ENCODE results near the gene UGT1A5.

UGT1A5 gene

DNA sequence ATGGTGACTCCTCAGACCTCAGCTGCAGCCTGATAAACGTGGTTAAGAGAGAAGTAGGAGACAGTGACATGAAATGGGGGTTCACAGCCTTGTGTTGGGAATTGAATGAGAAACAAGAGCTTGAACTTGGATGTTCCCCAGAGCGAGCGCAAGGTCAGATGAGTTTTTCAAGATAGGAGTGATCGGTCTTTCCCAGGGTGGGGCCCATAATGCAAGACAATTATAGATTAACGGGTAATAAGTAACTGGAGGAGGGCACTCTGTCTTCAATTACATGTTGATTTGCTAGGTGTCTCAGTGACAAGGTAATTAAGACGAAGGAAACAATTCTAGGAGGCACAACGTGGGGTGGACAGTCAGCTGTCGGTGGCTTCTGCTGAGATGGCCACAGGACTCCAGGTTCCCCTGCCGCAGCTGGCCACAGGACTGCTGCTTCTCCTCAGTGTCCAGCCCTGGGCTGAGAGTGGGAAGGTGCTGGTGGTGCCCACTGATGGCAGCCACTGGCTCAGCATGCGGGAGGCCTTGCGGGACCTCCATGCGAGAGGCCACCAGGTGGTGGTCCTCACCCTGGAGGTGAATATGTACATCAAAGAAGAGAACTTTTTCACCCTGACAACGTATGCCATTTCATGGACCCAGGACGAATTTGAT, at the start of gene UGT1A5:
UGT1A5 (plus strand) TSS at position 297 of the 651 bp plus-strand sequence; CDS start at position 382, 85 bp downstream.
- no peak for DNase-seq (ENCODE audit: low read depth in 2 of 2)

DNA sequence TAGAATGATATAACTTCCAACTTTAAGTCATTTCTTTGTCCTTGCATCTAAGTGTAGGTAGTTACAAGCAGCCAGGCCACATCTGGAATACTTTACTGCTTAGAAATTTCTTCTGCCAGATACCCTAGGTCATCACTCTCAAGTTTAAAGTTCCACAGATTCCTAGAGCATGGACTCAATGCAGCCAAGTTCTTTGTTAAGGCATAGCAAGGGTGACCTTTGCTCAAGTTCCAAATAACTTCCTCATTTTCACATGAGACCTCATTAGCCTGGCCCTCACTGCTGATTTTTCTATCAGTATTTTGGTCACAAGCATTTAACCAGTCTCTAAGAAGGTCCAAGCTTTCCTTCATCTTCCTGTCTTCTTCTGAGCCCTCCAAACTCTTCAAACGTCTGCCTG, 48.8 kb upstream of the UGT1A5 start:
- no peak for DNase-seq (ENCODE audit: low read depth in 2 of 2)

DNA sequence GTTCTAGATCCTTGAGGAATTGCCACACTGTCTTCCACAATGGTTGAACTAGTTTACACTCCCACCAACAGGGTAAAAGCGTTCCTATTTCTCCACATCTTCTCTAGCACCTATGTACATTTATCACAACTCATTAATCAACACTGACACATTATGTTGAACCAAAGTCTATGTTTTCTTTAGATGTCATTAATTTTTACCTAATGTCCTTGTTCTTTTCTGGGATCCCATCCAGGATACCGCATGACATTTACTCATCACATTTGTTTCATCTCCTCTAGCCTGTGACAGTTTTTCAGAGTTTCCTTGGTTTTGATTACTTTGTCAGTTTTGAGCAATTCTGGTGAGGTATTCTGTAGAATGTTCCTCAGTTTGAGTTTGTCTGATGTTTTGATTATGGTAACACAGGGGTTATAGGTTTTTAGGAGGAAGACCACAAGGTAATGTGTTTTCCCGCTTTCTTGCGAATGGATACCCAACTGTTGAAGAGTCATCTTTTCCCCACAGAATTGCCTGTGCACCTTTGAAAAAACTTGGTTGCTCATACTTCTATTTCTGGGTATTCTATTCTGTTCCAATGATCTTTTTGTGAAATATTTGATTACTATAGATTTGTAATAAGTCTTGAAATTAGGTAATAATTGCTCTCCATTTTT, 44.0 kb upstream of the UGT1A5 start:
- no peak for DNase-seq (ENCODE audit: low read depth in 2 of 2)

DNA sequence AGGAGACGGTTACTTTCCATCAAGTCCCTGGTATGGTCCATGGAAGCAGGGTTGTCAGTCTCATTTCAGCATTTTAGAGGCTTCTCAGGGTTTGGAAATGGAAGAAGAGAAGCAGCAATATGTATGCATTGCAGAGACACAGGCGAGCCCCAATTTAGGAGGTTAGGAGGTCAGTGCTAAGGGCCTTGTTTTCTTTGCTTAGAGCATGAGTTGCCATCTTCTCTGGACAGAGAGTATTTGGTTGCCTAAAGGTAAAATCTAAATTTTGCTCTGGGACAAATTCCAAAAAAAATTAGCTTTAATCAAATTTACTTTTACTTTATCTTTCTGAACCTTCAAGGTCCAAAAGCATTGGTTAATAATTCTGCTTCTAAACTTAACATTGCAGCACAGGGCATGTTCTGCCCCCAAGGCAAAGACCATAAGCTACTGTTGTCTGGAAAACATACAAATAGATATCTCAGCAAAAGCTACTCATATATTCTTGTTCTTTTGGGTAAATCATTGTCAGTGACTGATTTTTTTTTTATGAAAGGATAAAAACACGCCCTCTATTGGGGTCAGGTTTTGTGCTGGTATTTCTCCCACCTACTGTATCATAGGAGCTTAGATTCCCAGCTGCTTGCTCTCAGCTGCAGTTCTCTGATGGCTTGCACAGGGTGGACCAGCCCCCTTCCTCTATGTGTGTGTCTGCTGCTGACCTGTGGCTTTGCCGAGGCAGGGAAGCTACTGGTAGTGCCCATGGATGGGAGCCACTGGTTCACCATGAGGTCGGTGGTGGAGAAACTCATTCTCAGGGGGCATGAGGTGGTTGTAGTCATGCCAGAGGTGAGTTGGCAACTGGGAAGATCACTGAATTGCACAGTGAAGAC, 41.2 kb upstream of the UGT1A5 start, which contains the start of gene UGT1A9:
UGT1A9 (plus strand) TSS at position 609 of the 872 bp plus-strand sequence; CDS start at position 646, 37 bp downstream.
- no peak for DNase-seq (ENCODE audit: low read depth in 2 of 2)

DNA sequence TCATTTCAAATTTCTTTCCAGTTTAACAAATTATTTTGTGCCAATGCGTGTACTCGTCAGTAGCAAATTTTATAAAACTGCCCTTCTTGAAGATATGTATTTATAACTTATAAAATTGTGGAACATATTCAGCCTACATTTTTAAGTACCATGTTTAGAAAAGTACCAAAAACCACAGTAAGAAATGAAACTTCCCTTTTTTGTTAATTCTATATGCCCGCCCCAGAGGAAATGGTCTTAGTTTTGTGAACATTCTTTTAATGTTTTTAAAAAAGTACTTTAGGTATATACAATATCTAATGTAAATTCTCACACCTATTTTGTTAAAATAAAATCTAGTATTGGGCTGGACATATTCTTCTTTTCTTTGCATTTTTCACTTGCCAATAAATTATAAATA, 39.8 kb upstream of the UGT1A5 start:
- DNase-seq (ENCODE audit: low read depth in 2 of 2), result no peak

DNA sequence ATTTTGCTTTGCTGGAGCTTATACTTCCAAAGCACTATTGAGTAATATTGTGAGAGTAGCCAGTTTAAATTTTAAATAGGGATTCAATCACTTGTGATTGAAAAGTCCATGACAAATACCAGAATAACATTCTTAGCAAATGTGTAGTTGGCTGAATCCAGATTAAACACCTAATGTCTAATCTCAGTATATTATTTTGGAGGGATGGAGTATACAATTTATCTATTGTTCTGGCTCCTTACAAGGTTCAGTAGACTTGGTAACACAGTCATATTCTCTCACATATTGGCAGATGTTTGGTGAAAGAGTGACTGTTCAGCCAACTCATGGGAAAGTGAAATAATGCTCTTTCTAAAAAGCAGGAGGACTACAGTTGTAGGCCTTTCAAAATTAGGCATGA, 38.8 kb upstream of the UGT1A5 start:
- no peak for DNase-seq (ENCODE audit: low read depth in 2 of 2)

DNA sequence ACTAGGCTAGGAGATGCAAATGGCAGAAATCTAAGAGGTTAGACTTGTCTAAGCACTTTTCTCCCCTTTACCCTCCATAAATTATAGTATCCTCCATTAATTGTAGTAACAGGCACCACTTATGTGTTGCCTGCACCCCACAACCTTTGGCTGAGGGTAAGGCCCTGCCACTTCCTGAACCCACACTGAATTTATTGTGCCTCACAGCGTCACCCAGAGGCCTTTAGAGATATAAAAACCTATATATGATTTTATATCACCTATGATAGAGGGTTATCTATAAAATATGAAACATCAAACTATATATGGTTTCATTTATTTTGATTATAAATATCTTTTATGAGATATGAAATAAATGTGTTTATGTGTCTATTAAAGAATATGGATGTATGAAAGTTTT, 38.4 kb upstream of the UGT1A5 start:
- no peak for DNase-seq (ENCODE audit: low read depth in 2 of 2)

DNA sequence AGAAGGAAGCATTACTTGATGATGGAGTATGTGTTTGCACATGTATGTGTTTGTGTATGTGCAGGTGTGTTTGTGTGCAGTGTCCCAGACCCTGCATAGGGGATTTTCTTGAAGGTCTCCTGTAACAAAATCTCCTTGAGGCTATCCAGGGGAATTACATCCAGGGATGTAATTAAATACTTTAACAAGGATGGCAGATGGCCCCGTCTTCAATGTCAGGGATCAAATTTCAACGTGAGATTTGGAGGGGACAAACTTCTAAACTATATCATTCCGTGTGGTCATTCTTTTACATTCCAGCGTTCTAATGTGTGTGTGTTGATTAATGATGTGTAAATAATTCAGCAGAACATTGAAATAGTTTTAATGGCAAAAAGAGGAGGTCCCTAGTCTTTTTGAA, 37.7 kb upstream of the UGT1A5 start:
- no peak for DNase-seq (ENCODE audit: low read depth in 2 of 2)

DNA sequence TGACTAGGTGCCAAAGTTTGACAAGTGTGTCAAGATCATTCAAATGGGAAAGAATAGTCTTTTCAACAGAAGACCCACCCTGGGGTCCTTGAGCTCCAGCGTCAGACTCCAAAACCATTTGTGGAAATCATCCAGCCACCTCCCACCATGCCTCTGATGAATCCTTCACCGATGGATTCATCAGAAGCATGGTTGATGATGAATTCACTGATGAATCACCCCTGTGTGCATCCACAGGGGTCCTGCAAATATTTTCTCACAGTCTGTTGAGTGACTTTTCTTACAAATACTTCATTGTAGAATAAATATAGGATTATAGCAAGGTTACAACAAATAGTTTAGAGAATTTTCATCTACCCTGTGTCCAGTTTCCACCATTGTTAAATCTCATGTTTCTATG, 36.7 kb upstream of the UGT1A5 start:
- DNase-seq (ENCODE audit: low read depth in 2 of 2), result no peak

DNA sequence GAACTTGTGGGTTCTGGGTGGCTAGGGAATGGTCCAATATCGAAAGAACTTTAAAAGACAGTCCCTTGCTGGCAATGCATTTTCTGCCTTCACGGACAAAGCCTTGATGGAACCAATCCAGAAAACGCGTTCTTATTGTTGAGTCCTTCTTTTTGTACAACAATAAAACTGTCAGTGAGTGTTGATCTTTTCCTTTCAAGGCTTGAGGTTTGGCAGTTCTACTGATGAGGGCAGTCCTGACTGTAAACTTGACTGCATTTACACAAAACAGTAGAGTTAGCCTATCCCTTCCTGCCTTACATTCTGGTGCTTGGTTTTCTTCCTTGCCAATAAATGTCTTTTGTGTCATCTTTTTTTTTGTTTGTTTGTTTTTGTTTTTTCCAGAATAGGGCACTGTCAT, 33.5 kb upstream of the UGT1A5 start:
- DNase-seq (ENCODE audit: low read depth in 2 of 2), result no peak

DNA sequence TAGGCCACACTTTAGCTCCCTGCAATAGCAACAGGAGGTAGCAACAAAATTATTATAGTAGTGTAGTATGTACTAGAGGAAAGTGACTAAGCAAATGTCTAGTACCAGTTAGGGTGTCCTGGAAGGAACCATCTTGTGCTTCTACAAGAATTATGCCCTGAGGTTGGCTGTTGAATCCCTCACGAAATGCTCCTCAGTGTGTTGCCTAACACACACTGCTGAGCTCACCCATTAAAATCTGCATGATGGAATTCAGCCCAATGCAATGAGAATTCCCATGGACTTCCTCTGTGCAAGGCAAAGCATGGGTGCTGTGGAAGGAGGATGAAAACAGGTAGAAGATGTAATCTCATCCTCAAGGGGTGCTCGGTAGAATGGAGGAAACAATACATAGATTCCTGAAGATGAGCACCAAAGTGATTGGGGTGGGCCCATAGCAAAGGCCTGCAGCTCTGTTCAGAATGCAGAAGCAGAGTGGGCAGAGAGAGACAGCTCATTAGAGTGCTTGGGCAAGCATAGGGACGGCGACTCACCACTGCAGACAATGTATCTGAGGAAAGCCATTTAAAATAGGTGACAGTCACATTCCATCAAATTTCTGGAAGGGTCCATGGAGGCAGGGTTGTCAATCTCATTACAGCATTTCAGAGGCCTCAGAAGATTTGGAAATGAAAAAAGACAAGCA, 32.2 kb upstream of the UGT1A5 start:
- DNase-seq (ENCODE audit: low read depth in 2 of 2), result no peak

DNA sequence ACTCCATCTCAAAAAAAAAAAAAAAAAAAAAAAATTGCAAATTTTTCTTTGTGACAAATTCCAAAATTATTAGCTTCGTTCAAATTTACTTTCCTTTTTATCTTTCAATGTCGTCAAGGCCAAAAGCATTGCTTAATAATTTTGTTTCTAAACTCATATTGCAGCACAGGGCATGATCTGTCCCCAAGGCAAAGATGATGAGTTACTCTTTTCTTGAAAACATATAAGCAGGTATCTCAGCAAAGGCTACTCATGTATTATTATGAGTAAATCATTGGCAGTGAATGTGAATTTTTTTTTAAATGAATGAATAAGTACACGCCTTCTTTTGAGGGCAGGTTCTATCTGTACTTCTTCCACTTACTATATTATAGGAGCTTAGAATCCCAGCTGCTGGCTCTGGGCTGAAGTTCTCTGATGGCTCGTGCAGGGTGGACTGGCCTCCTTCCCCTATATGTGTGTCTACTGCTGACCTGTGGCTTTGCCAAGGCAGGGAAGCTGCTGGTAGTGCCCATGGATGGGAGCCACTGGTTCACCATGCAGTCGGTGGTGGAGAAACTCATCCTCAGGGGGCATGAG, 31.1 kb upstream of the UGT1A5 start, which contains the start of gene UGT1A7:
UGT1A7 (plus strand) TSS at position 381 of the 579 bp plus-strand sequence; CDS start at position 418, 37 bp downstream.
- no peak for DNase-seq (ENCODE audit: low read depth in 2 of 2)

DNA sequence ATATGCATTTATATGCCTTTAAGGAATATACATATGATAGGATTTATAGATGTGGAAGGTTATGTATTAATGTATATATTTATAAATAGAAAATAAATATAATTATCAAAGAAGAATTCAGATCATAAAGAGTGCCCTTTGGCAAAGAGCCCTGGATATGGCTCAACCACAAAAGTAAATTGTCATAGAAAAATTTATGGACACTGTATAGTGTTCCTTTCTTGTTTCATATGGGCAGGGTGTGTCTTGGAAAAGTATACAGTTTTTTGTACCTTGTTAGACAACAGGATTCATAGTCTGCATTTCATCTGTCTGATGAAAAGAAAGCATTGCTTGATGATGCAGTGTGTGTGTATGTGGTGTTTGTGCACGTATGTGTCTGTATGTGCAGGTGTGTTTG, 28.1 kb upstream of the UGT1A5 start:
- DNase-seq (ENCODE audit: low read depth in 2 of 2), result no peak

DNA sequence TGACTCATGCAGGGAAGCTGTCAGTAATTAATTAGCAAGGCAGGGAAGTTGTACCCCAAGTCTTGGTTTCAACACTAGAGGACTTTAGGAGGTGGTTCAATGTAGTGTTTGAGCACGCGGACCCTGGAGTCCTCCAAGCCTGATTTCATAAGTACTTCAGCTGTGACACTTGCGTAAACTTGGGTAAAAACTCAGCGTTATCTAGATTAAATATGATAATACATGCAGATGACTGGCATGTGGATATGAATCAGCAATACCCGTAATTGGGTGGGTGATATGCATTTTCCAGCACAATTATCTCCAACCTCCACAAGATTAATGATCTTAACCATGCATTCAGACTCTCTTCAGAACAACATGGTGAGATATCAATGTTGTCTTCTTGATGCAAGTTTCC, 25.8 kb upstream of the UGT1A5 start:
- no peak for DNase-seq (ENCODE audit: low read depth in 2 of 2)

DNA sequence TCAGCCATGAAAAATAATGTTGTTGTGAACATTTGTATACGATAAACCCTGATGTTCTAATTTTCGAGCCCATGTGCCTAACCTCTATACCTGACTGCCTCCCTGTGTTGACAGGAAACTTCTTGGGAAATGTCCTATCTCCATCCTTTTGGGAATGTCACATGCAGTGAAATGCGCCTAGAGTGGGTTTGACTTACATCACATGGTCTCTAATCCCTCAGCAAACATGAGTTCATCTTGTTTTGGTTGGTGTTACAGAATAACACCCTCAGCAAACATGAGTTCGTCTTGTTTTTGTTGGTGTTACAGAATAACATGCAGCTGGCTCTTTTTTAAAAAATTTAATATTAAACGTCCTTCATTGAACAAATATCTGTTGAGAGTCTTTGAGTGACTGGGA, 24.4 kb upstream of the UGT1A5 start:
- DNase-seq (ENCODE audit: low read depth in 2 of 2), result no peak

DNA sequence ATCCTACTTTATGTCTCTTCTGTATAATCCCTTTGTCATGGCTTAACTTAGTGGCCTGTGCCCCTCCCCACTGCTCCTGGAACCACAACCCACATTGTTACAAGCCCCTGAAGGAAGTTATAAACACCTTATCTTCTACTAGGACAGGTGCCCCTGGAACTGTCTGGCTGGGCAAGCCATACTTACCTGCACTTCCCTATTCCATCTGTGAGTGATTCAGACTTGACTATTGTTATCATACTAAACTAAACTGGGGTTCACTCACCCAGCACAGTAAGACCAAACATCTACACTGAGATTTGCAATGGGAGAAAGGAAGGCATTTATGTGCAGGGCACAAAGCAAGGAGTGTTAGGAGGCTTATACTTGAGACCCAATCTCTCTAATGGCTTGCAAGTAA, 23.7 kb upstream of the UGT1A5 start:
- DNase-seq (ENCODE audit: low read depth in 2 of 2), result no peak

DNA sequence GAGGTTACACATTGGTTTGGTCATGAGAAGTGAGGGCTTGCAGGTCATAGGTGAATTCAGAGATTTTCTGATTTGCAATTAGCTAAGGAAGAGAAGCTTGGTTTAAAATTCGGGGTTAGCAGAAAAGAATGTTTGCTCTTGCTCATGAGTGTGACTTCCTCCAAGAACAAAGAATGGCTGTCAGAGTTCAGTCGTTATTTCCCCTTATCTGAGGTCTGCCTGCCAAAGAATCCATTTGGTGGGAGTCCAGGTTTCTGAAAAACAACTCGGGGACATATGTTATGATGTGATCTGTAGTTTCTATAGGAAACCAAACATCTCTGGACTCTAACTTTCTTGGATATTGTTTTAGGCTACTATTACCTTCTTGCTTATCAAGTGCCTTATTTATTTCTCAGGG, 23.2 kb upstream of the UGT1A5 start:
- no peak for DNase-seq (ENCODE audit: low read depth in 2 of 2)

DNA sequence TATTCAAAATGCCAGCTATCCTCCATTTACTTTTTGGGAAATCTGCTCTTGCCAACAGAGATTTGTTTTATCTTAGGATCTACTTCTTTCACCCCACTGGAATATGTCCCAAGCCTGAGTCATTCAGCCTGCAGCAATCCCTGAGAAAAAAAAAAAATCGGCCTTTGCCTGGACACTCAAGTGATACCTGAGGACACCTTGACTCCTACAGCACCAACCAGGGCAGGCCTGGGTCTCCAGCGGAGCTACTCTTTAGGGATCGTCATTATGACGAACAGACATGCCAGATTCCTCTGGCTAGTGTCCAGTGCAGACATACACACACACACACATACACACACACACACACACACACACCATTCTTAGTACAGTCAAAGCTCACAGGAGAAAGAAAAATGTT, 22.3 kb upstream of the UGT1A5 start:
- DNase-seq (ENCODE audit: low read depth in 2 of 2), result no peak

DNA sequence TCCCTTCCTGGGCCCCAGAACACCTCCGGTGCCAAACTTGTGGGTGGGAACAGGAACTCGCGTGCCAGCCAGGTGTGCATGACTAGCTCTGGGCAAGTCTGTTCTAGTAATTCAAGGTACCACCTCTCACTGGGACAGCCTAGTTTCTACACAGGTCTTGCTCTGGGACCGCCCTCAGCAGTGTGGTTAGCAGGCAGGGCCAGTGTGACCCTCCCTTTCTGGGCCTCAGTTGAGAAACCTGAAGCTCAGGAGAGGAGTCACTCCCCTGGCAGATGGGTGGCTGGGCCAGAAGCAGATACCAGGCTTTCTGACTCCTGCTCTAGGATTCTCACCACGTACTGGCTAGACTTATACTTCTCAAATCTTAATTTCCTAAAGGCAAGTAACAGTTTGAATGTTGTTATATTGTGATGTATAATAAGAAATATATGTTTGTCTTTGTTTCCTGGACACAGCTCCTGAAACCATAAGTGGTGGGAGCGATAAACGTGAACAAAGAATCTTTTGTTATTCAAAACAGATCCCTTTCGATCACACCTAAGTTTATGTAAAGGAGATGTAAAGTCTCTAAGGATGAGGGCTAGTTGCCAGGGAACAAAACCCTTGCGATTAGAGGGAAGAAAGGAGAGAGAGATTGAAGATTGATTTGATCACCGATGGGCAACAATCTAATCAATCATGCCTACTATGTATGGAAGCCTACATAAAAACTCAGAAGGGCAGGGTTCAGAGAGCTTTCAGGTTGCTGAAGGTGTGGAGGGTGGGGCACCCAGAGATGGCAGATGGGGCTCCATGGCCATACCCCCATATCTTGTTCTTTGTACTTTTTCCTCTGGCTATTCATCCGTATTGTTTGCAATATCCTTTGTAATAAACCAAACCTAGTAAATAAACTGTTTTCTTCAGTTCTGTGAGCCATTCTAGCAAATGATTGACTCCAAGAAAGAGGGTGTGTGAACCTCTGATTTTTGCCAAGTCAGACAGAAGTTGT, 21.0 kb upstream of the UGT1A5 start:
- DNase-seq (ENCODE audit: low read depth in 2 of 2), result no peak

DNA sequence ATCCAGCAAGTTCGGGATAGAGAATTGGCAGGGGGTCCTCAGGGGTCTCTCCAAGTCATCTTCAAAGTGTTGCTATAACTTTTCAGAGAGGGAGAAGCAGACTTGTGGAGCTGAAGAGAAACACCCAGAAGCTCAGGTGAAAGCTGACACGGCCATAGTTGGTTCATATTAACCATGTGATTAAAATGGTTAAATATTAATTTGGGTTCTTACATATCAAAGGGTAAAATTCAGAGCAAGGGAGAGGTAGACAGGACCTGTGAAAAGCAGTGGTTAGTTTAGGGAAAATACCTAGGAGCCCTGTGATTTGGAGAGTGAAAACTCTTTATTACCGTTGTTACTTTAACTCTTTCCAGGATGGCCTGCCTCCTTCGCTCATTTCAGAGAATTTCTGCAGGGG, 20.1 kb upstream of the UGT1A5 start, which contains the start of gene UGT1A6:
UGT1A6 (plus strand) TSS at position 243 of the 400 bp plus-strand sequence; CDS start at position 358, 115 bp downstream.
- DNase-seq (ENCODE audit: low read depth in 2 of 2), result no peak
